MCF 10A (cell line): ENCODE measurements around the gene EIF4E1B. TPM values are rescaled to one million over a fixed set of nuclear protein-coding genes. Genes with fewer than 3 reads are reported as not detected.

ENCODE experiments used
- BruUV-seq: library from RNA; stranded (reverse); fragments of 400-500 nt; replicated peaks from 2 replicates; lab custom pipeline; 2021; lab: Mats Ljungman, UMichigan
- CTCF ChIA-PET: fragments of 300-600 bp; sonication (Branson Sonifier 250); formaldehyde crosslinking; extraction: SDS; loops from one replicate; lab custom pipeline; 2021; ENCODE audit warnings: antibody characterized with exemption, inconsistent platforms; lab: Yijun Ruan, JAX
- POLR2A ChIA-PET: fragments of 300-600, 350-650 bp; sonication (Branson Sonifier 250); formaldehyde crosslinking; extraction: SDS; loops from one replicate; lab custom pipeline; 2020; ENCODE audit warnings: antibody characterized with exemption, inconsistent platforms; lab: Yijun Ruan, JAX
- DNase-seq: peaks from one replicate; pipeline ENCODE4 v3.0.0-alpha.2; 2018; ENCODE audit not compliant: unreplicated experiment
- H3K27ac Mint-ChIP-seq: one replicate; pipeline ENCODE4 v1.8.0; 2022; ENCODE audit warnings: mild to moderate bottlenecking, low read depth, mixed read lengths; ENCODE audit not compliant: unreplicated experiment
- H3K27me3 Mint-ChIP-seq: one replicate; pipeline ENCODE4 v1.8.0; 2022; ENCODE audit warnings: mixed read lengths; ENCODE audit not compliant: insufficient read depth, unreplicated experiment
- H3K36me3 Mint-ChIP-seq: one replicate; pipeline ENCODE4 v1.8.0; 2022; ENCODE audit warnings: mild to moderate bottlenecking, moderate library complexity, mixed read lengths; ENCODE audit not compliant: insufficient read depth, unreplicated experiment
- H3K4me1 Mint-ChIP-seq: one replicate; pipeline ENCODE4 v1.8.0; 2022; ENCODE audit warnings: mixed read lengths; ENCODE audit not compliant: insufficient read depth, unreplicated experiment
- H3K4me3 Mint-ChIP-seq: one replicate; pipeline ENCODE4 v1.8.0; 2022; ENCODE audit warnings: mild to moderate bottlenecking, moderate library complexity, mixed read lengths; ENCODE audit not compliant: unreplicated experiment
- H3K9me3 Mint-ChIP-seq: one replicate; pipeline ENCODE4 v1.8.0; 2022; ENCODE audit warnings: mixed read lengths; ENCODE audit not compliant: unreplicated experiment
- intact Hi-C: fragments of 100-400 bp; cut with micrococcal nuclease; formaldehyde crosslinking; loops from 2 replicates; pipeline ENCODE4 v1.14.1; 2022
- total RNA-seq: library from RNA; stranded (reverse); gene quantifications from 2 replicates; pipeline ENCODE4 v1.2.3, GENCODE V29; 2022
- TF ChIP-seq, protein P1 (sequence below): fragments of 200-600 bp; IDR thresholded peaks from one replicate; pipeline ENCODE4 v1.8.0; 2022; ENCODE audit warnings: antibody characterized with exemption, mild to moderate bottlenecking; ENCODE audit not compliant: unreplicated experiment

Gene EIF4E1B
- total RNA-seq, 1 experiment from 2014 or later, result not detected

DNA sequence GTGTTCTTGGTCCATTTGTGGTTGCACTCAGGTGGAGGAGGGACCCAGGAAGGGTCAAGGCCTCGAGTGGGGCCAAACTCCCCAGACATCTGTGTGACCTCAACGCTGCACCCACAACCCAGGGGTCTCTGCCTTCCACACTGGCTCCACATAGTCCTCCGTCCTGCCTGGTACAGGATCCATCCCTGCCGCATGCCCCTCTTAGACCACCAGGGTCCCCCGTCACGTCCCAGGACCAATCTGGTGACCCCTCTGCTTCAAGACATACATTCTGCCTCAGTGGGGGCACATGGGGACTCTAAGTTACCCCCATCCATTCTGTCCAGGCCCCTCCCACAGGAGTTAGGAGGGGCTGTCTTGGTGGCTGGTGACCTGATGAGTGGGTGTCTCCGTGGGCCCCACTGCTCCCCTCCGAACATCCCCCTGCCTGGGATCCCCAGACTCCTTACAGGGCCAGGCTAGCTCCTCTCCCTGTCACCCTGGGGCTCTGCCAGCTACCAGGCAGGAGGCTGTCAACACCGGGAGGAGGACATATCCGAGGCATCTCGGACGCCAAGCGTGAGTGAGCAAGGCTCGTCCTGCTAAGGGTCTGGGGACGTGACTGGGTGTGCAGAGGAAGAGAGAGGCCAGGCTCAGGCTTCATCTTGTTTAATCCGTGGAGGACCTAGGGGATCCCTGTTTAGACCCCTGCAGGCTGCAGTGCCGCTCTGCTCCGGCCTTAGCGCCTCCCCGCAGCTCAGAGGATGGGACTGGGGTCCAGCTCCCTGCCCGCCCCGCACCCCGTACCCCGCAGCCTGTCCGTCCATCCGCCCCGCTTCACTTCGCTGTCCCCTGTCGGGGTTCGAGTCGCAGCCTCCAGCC, 49.1 kb downstream of the EIF4E1B start:
- no peaks in the 10 kb centered on the region for H3K9me3 Mint-ChIP-seq
- CTCF ChIA-PET, result interaction anchor here (0.6 to 6.4 kb wide), 5 partner anchors 18 to 673 kb away, joined by 3 to 49 read pairs (median 3); no protein-coding TSS in a partner anchor
- no TSS peak for BruUV-seq
- no peak overlapping the region for H3K4me3 Mint-ChIP-seq
- intact Hi-C loops, result no loop called here
- H3K27me3 Mint-ChIP-seq, result peaks cover 43% of the 10 kb centered on the region
- TF ChIP-seq, protein P1, sequence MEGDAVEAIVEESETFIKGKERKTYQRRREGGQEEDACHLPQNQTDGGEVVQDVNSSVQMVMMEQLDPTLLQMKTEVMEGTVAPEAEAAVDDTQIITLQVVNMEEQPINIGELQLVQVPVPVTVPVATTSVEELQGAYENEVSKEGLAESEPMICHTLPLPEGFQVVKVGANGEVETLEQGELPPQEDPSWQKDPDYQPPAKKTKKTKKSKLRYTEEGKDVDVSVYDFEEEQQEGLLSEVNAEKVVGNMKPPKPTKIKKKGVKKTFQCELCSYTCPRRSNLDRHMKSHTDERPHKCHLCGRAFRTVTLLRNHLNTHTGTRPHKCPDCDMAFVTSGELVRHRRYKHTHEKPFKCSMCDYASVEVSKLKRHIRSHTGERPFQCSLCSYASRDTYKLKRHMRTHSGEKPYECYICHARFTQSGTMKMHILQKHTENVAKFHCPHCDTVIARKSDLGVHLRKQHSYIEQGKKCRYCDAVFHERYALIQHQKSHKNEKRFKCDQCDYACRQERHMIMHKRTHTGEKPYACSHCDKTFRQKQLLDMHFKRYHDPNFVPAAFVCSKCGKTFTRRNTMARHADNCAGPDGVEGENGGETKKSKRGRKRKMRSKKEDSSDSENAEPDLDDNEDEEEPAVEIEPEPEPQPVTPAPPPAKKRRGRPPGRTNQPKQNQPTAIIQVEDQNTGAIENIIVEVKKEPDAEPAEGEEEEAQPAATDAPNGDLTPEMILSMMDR, result no peak
- H3K36me3 Mint-ChIP-seq, result no peaks in the 10 kb centered on the region
- no peak for DNase-seq
- no peaks in the 10 kb centered on the region for H3K4me1 Mint-ChIP-seq
- POLR2A ChIA-PET, result interaction anchor here (0.6 kb wide), 3 partner anchors 219 to 381 kb away, joined by 3 read pairs; no protein-coding TSS in a partner anchor
- H3K27ac Mint-ChIP-seq, result no peak overlapping the region

DNA sequence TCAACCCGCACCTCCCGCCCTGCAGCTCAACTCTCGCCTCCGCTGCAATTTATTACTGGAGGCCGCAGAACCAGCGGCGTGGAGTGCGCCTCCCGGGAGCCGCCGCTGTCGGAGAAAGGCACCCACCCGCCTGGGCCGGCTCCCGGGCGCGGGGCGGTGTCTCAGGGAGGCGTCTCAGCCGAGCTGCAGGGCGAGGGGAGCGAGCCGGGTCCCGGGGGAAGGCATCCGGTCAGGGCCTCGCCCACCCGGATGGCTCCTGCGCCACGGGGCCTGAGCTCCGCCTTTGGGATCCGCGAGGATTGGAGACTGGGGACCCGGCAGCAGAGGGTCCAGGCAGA, 49.7 kb downstream of the EIF4E1B start:
- H3K9me3 Mint-ChIP-seq, result no peaks in the 10 kb centered on the region

DNA sequence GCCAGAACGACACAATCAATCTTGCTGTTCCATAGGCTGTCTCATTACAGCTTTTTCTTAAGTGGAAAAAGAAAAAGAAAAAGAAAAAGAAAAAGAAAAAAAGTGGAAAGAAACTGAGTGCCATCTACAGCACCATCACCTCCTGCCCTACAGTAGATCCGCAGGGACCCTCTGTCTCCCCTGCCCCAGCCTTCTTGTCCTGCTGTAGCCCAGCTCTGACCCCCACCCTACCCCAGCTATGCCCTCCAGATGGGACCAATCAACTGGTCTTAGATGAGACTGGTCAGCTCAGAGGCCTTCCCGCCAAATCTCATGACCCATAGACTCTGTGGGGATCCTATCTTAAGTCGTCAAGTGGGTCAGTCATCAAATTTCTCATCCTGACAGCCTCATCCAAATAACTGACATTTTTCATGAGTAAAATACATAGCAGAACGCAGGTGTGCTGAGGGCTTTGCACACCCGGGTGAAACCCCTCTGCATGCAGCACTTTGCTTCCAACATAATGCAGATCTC, 51.6 kb downstream of the EIF4E1B start:
- intact Hi-C loops, result no loop called here
- no peak for DNase-seq
- H3K4me1 Mint-ChIP-seq, result no peaks in the 10 kb centered on the region
- H3K4me3 Mint-ChIP-seq, result no peak overlapping the region
- no peaks in the 10 kb centered on the region for H3K9me3 Mint-ChIP-seq
- no peak overlapping the region for H3K27ac Mint-ChIP-seq
- CTCF ChIA-PET, result interaction anchor here (0.5 to 2.9 kb wide), 4 partner anchors 21 to 950 kb away, joined by 3 to 21 read pairs (median 6); partner anchors contain the start of gene EIF4E1B
- POLR2A ChIA-PET, result no interaction called here
- H3K27me3 Mint-ChIP-seq, result peaks cover 61% of the 10 kb centered on the region
- H3K36me3 Mint-ChIP-seq, result no peaks in the 10 kb centered on the region
- BruUV-seq, result no TSS peak
- TF ChIP-seq, protein P1, result no peak

More for the DNA sequence above, 49.7 kb downstream of the EIF4E1B start:
- H3K27me3 Mint-ChIP-seq, result peaks cover 49% of the 10 kb centered on the region
- no TSS peak for BruUV-seq
- no peaks in the 10 kb centered on the region for H3K36me3 Mint-ChIP-seq
- POLR2A ChIA-PET, result interaction anchor here (0.6 kb wide), 2 partner anchors 218 to 380 kb away, joined by 3 read pairs; no protein-coding TSS in a partner anchor
- no peak overlapping the region for H3K27ac Mint-ChIP-seq
- no peak for DNase-seq
- no peaks in the 10 kb centered on the region for H3K4me1 Mint-ChIP-seq
- intact Hi-C loops, result no loop called here
- CTCF ChIA-PET, result interaction anchor here (0.6 to 2.9 kb wide), 4 partner anchors 19 to 236 kb away, joined by 3 to 21 read pairs (median 3); no protein-coding TSS in a partner anchor
- H3K4me3 Mint-ChIP-seq, result no peak overlapping the region
- TF ChIP-seq, protein P1, result no peak

DNA sequence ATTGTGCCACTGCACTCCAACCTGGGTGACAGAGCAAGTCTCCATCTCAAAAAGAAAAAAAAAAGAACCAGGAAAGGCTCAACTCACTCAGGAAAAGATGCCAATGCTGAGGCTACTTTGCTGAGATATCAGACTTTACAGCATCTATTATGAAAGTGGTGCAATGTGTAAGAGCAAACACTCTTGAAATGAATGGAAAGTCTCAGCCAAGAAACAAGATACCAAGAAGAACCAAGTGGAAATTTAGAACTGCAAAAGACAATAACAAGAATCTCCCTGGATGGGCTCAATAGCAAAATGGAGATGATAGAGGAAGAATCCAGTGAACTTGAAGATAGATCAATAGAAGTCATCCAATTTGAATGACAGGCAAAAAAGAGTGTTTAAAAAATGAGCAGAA, 54.5 kb downstream of the EIF4E1B start:
- intact Hi-C loops, result no loop called here
- no TSS peak for BruUV-seq
- DNase-seq, result no peak
- Mint-ChIP-seq H3K9me3 (no peaks in the 10 kb centered on the region), H3K36me3 (no peaks in the 10 kb centered on the region), H3K27ac (no peak overlapping the region), H3K4me1 (no peaks in the 10 kb centered on the region), H3K27me3 (peaks cover 70% of the 10 kb centered on the region), H3K4me3 (no peak overlapping the region)
- ChIA-PET POLR2A (no interaction called here), CTCF (interaction anchor here (0.6 kb wide), 1 partner anchor 17 kb away, joined by 3 read pairs; no protein-coding TSS in a partner anchor)
- TF ChIP-seq, protein P1, result no peak
